Panc1 (cell line): Measurements from ENCODE around the gene SKOR1. TPM values are rescaled to one million over a fixed set of nuclear protein-coding genes. Genes with fewer than 3 reads are reported as not detected.

ENCODE experiments used
- ATAC-seq: fragments of 200-7000 bp; cut with Tn5 transposase; 2 replicates; pipeline ENCODE4 v1.9.1; 2020; ENCODE audit warnings: mild to moderate bottlenecking, moderate library complexity
- BruUV-seq: library from RNA; stranded (reverse); fragments of 400-500 nt; replicated peaks from 2 replicates; lab custom pipeline; 2021; lab: Mats Ljungman, UMichigan
- CTCF ChIA-PET: fragments of 300-600 bp; sonication (Branson Sonifier 250); formaldehyde crosslinking; loops from one replicate; lab custom pipeline; 2022; ENCODE audit warnings: antibody characterized with exemption; lab: Charles Lee
- POLR2A ChIA-PET: fragments of 300-600 bp; sonication (Branson Sonifier 250); formaldehyde crosslinking; loops from one replicate; lab custom pipeline; 2022; ENCODE audit warnings: antibody characterized with exemption; lab: Charles Lee
- DNase-seq: peaks from one replicate; pipeline ENCODE4 v3.0.0-alpha.2; 2010; ENCODE audit warnings: low read depth, low spot score
- H3K27ac ChIP-seq: 2 replicates; pipeline ENCODE4 v1.5.1; 2011; ENCODE audit warnings: mild to moderate bottlenecking, low read length, inconsistent platforms
- H3K27me3 ChIP-seq: fragments of 200-500 bp; sonication (Bioruptor generic); 2 replicates; pipeline ENCODE4 v1.6.0; 2014; ENCODE audit warnings: low read length, inconsistent platforms; ENCODE audit not compliant: control insufficient read depth, insufficient read depth
- H3K36me3 ChIP-seq: fragments of 200-500 bp; sonication (Bioruptor generic); 2 replicates; pipeline ENCODE4 v1.5.1; 2014; ENCODE audit warnings: inconsistent platforms, mild to moderate bottlenecking, low read length, moderate library complexity; ENCODE audit not compliant: control insufficient read depth, insufficient read depth
- H3K4me1 ChIP-seq: 2 replicates; pipeline ENCODE4 v1.5.1; 2011; ENCODE audit warnings: inconsistent platforms, mild to moderate bottlenecking, low read length, moderate library complexity; ENCODE audit not compliant: control insufficient read depth, insufficient read depth
- H3K4me3 ChIP-seq, 2 experiments: 2 replicates each; pipeline ENCODE4 v1.5.1; 2011 to 2012; ENCODE audit warnings: low read depth in 2 of 2, low read length in 2 of 2, mild to moderate bottlenecking in 2 of 2, inconsistent platforms in 1 of 2, moderate library complexity in 1 of 2
- H3K9me3 ChIP-seq: fragments of 200-500 bp; sonication (Bioruptor generic); 2 replicates; pipeline ENCODE4 v1.5.1; 2014; ENCODE audit warnings: low read depth, mild to moderate bottlenecking, inconsistent platforms, low read length, moderate library complexity; ENCODE audit not compliant: control insufficient read depth, insufficient read depth
- POLR2AphosphoS5 ChIP-seq: IDR thresholded peaks from 2 replicates; pipeline ENCODE4 v1.6.1; 2012; ENCODE audit warnings: mild to moderate bottlenecking, low read depth, low read length, moderate library complexity
- SIN3A ChIP-seq: IDR thresholded peaks from 2 replicates; pipeline ENCODE4 v1.6.1; 2012; ENCODE audit warnings: low read depth, mild to moderate bottlenecking, low read length, moderate library complexity, borderline replicate concordance; ENCODE audit not compliant: insufficient read depth
- TCF7L2 ChIP-seq: IDR thresholded peaks from 2 replicates; pipeline ENCODE4 v1.6.1; 2011; ENCODE audit warnings: mild to moderate bottlenecking, low read depth, low read length, inconsistent platforms
- in situ Hi-C: cut with HindIII; loops from 2 replicates; pipeline ENCODE4 v1.10.0; 2016; ENCODE audit warnings: low sequenced_read_pairs, low pct_unique_long_range_greater_than_20kb
- intact Hi-C: fragments of 100-400 bp; cut with micrococcal nuclease; formaldehyde crosslinking; loops from one replicate; pipeline ENCODE4 v1.10.0; 2022; ENCODE audit not compliant: unreplicated experiment
- total RNA-seq: library from RNA; stranded (reverse); gene quantifications from one replicate; pipeline ENCODE4 v1.2.1, GENCODE V29; 2021; ENCODE audit not compliant: unreplicated experiment
- TF ChIP-seq, protein P1 (sequence below): fragments of 450-650 bp; IDR thresholded peaks from 2 replicates; pipeline ENCODE4 v1.5.1; 2017; ENCODE audit warnings: mild to moderate bottlenecking
- TF ChIP-seq, protein P2 (sequence below), 2 experiments: IDR thresholded peaks; 2 replicates each; pipeline ENCODE4 v1.6.1; 2011 to 2012; ENCODE audit warnings: low read depth in 2 of 2, control low read depth in 1 of 2, low read length in 1 of 2, mild to moderate bottlenecking in 1 of 2, moderate library complexity in 1 of 2; ENCODE audit not compliant: insufficient read depth in 1 of 2

The SKOR1 gene
- total RNA-seq, 1 experiment from 2014 or later, result 0.21 TPM

DNA sequence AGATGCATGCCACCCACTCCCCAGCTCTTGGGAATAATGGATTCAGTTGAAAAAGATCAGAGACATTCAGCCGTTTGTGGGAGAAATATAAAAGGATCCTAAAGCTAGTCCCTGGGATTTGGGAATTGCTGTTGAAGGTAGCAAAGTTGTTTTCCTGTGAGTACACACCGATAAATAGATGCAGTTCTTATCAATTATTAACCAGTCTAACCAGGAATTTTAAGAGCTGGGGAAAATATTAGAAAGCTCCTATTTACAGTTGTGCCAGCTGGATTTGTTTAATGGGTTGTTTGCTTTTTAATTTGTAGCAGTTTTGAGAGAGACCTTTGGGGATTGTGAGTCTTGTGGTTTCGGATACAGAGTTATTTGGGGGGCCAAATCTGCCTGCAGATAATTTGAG, 44.2 kb upstream of the SKOR1 start:
- CTCF ChIA-PET, result no interaction called here
- POLR2A ChIA-PET, result no interaction called here
- Histone ChIP-seq H3K4me3 (no peak overlapping the region), H3K4me1 (no peaks in the 10 kb centered on the region), H3K27me3 (no peaks in the 10 kb centered on the region), H3K9me3 (no peaks in the 10 kb centered on the region), H3K27ac (no peak overlapping the region), H3K36me3 (no peaks in the 10 kb centered on the region)
- in situ Hi-C loops (no loop called here), intact Hi-C loops (no loop called here)
- TF ChIP-seq POLR2AphosphoS5, result no peak
- no peak for TF ChIP-seq TCF7L2
- no peak for TF ChIP-seq SIN3A
- TF ChIP-seq, protein P1, sequence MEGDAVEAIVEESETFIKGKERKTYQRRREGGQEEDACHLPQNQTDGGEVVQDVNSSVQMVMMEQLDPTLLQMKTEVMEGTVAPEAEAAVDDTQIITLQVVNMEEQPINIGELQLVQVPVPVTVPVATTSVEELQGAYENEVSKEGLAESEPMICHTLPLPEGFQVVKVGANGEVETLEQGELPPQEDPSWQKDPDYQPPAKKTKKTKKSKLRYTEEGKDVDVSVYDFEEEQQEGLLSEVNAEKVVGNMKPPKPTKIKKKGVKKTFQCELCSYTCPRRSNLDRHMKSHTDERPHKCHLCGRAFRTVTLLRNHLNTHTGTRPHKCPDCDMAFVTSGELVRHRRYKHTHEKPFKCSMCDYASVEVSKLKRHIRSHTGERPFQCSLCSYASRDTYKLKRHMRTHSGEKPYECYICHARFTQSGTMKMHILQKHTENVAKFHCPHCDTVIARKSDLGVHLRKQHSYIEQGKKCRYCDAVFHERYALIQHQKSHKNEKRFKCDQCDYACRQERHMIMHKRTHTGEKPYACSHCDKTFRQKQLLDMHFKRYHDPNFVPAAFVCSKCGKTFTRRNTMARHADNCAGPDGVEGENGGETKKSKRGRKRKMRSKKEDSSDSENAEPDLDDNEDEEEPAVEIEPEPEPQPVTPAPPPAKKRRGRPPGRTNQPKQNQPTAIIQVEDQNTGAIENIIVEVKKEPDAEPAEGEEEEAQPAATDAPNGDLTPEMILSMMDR, result no peak
- TF ChIP-seq, protein P2, sequence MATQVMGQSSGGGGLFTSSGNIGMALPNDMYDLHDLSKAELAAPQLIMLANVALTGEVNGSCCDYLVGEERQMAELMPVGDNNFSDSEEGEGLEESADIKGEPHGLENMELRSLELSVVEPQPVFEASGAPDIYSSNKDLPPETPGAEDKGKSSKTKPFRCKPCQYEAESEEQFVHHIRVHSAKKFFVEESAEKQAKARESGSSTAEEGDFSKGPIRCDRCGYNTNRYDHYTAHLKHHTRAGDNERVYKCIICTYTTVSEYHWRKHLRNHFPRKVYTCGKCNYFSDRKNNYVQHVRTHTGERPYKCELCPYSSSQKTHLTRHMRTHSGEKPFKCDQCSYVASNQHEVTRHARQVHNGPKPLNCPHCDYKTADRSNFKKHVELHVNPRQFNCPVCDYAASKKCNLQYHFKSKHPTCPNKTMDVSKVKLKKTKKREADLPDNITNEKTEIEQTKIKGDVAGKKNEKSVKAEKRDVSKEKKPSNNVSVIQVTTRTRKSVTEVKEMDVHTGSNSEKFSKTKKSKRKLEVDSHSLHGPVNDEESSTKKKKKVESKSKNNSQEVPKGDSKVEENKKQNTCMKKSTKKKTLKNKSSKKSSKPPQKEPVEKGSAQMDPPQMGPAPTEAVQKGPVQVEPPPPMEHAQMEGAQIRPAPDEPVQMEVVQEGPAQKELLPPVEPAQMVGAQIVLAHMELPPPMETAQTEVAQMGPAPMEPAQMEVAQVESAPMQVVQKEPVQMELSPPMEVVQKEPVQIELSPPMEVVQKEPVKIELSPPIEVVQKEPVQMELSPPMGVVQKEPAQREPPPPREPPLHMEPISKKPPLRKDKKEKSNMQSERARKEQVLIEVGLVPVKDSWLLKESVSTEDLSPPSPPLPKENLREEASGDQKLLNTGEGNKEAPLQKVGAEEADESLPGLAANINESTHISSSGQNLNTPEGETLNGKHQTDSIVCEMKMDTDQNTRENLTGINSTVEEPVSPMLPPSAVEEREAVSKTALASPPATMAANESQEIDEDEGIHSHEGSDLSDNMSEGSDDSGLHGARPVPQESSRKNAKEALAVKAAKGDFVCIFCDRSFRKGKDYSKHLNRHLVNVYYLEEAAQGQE (IDR thresholded peaks at IDR 0.05; ENCODE audit: insufficient read depth in 1 of 2, low read depth in 2 of 2, low read length in 1 of 2), result no peak
- ATAC-seq (no peak), DNase-seq (no peak)
- no TSS peak for BruUV-seq

DNA sequence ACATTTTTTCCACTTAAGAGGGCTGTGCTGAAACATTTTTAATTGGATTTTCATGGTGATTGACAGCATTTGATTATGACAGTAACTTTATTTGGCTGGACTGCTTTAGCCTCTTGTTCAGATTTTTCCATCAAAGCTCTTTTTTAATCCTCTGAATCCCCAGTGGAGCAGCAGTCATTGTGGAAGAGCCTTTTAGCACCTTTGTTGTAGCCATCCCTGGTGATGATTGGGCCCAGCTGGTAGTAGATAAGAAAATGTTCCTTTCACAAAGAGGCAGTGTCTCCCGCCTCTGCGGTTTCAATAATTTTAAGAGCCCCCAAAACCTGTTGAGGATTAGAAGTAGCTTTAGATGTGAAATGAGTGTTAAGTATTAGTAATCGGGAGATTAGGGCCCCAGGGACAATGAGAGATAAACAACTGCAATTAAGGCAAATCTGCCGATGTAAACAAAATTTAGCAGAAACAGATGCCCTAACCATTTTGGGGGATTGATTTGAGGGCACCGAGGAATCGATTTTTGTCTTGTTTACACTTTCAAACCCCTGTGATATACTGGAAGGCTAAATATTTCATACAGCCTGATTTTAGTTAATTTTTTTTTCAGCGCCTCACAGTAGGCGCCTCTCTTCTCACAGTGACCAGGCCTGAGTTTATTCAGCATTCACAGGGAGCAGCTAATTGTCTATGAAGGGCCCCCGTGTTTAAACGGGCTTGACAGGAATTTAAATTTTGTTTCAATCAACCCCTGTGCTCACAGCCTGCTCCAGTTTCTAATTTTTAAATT, 43.2 kb upstream of the SKOR1 start:
- H3K4me1 ChIP-seq, result no peaks in the 10 kb centered on the region
- no peak overlapping the region for H3K27ac ChIP-seq
- H3K9me3 ChIP-seq, result no peaks in the 10 kb centered on the region
- no TSS peak for BruUV-seq
- H3K4me3 ChIP-seq, result no peak overlapping the region
- DNase-seq (no peak), ATAC-seq (no peak)
- ChIA-PET CTCF (no interaction called here), POLR2A (interaction anchor here (0.7 kb wide), 1 partner anchor 25 kb away, joined by 3 read pairs; no protein-coding TSS in a partner anchor)
- H3K36me3 ChIP-seq, result no peaks in the 10 kb centered on the region
- no peak for TF ChIP-seq POLR2AphosphoS5
- TF ChIP-seq SIN3A, result no peak
- TF ChIP-seq TCF7L2, result no peak
- TF ChIP-seq, protein P1, result no peak
- TF ChIP-seq, protein P2 (IDR thresholded peaks at IDR 0.05; ENCODE audit: insufficient read depth in 1 of 2, low read depth in 2 of 2, low read length in 1 of 2), result no peak
- in situ Hi-C loops, result no loop called here
- intact Hi-C loops, result no loop called here
- H3K27me3 ChIP-seq, result no peaks in the 10 kb centered on the region
